ENCODE results near the gene GPC5.
"Not testable (repeated sequence)": the region's sequence is repeated elsewhere in the genome, so short reads cannot be mapped to it uniquely, and the experiment has no call there.

The GPC5 gene

GRCh38 chr13:92727118-92727517 lies 1328.7 kb downstream of the GPC5 start:
- no peak for DNase-seq

GRCh38 chr13:92734068-92734467 lies 1335.6 kb downstream of the GPC5 start:
- no peak for DNase-seq

- no peak for DNase-seq
Measured at GRCh38 chr13:92734545-92734944, 1336.1 kb downstream of the GPC5 start.

- no peak for DNase-seq
Measured at GRCh38 chr13:92735909-92736308, 1337.5 kb downstream of the GPC5 start.

- no peak for DNase-seq
Measured at GRCh38 chr13:92739306-92739818, 1340.9 kb downstream of the GPC5 start.

GRCh38 chr13:92743992-92744391 lies 1345.6 kb downstream of the GPC5 start:
- no peak for DNase-seq

- no peak for DNase-seq
Measured at GRCh38 chr13:92745258-92745657, 1346.8 kb downstream of the GPC5 start.

- not testable (repeated sequence) for DNase-seq
Measured at GRCh38 chr13:92752705-92753104, 1354.3 kb downstream of the GPC5 start.

- no peak for DNase-seq
Measured at GRCh38 chr13:92761710-92762109, 1363.3 kb downstream of the GPC5 start.

- DNase-seq, result no peak
Measured at GRCh38 chr13:92767468-92767867, 1369.0 kb downstream of the GPC5 start.

GRCh38 chr13:92768602-92769001 lies 1370.2 kb downstream of the GPC5 start:
- no peak for DNase-seq

- DNase-seq, result no peak
Measured at GRCh38 chr13:92769046-92769445, 1370.6 kb downstream of the GPC5 start.

- DNase-seq, result no peak
Measured at GRCh38 chr13:92775658-92776057, 1377.2 kb downstream of the GPC5 start.

GRCh38 chr13:92781965-92782690 lies 1383.7 kb downstream of the GPC5 start:
- no peak for DNase-seq

GRCh38 chr13:92802776-92803175 lies 1404.4 kb downstream of the GPC5 start:
- DNase-seq, result no peak

- no peak for DNase-seq
Measured at GRCh38 chr13:92804346-92804745, 1405.9 kb downstream of the GPC5 start.

GRCh38 chr13:92804926-92805325 lies 1406.5 kb downstream of the GPC5 start:
- no peak for DNase-seq

GRCh38 chr13:92805766-92806165 lies 1407.3 kb downstream of the GPC5 start:
- DNase-seq, result no peak

- no peak for DNase-seq
Measured at GRCh38 chr13:92806215-92806614, 1407.8 kb downstream of the GPC5 start.

- no peak for DNase-seq
Measured at GRCh38 chr13:92807353-92807752, 1408.9 kb downstream of the GPC5 start.

- no peak for DNase-seq
Measured at GRCh38 chr13:92807966-92808365, 1409.5 kb downstream of the GPC5 start.

GRCh38 chr13:92821324-92821723 lies 1422.9 kb downstream of the GPC5 start:
- no peak for DNase-seq

- DNase-seq, result no peak
Measured at GRCh38 chr13:92823059-92823458, 1424.6 kb downstream of the GPC5 start.

GRCh38 chr13:92825938-92826596 lies 1427.6 kb downstream of the GPC5 start:
- no peak for DNase-seq

Measured in CD4-positive, alpha-beta T cell treated with Interferon gamma for 1 hour (primary cell).